Colon (tissue), 2 donors: ENCODE measurements around the gene CDH13.

Experiments used
- FAIRE-seq: peaks from 2 replicates; lab custom pipeline; 2012; peaks lifted over from hg19 to GRCh38; lab: Jason Lieb, UNC
- donor health status: control.
- donor health status: control.

Gene CDH13

GRCh38 chr16:83808573-83809014, 1181.8 kb downstream of the CDH13 start:
- no peak for FAIRE-seq

GRCh38 chr16:83809092-83809491, 1182.3 kb downstream of the CDH13 start:
- no peak for FAIRE-seq

GRCh38 chr16:83810901-83811300, 1184.1 kb downstream of the CDH13 start:
- no peak for FAIRE-seq

GRCh38 chr16:83813823-83814658, 1187.3 kb downstream of the CDH13 start:
- FAIRE-seq = no peak

GRCh38 chr16:83814659-83814985, 1187.9 kb downstream of the CDH13 start:
- FAIRE-seq = no peak

- FAIRE-seq = no peak
Observed at GRCh38 chr16:83817022-83817421, 1190.3 kb downstream of the CDH13 start.

- FAIRE-seq = no peak
Observed at GRCh38 chr16:83818276-83818675, 1191.5 kb downstream of the CDH13 start.

- FAIRE-seq = no peak
Observed at GRCh38 chr16:83819361-83819760, 1192.6 kb downstream of the CDH13 start.

- FAIRE-seq = no peak
Observed at GRCh38 chr16:83826146-83826913, 1199.6 kb downstream of the CDH13 start.

- no peak for FAIRE-seq
Observed at GRCh38 chr16:83830091-83830768, 1203.5 kb downstream of the CDH13 start.

GRCh38 chr16:83830769-83831455, 1204.1 kb downstream of the CDH13 start:
- no peak for FAIRE-seq

GRCh38 chr16:83831456-83831987, 1204.8 kb downstream of the CDH13 start:
- no peak for FAIRE-seq

GRCh38 chr16:83833921-83834320, 1207.2 kb downstream of the CDH13 start:
- no peak for FAIRE-seq

- FAIRE-seq = no peak
Observed at GRCh38 chr16:83835586-83836566, 1209.1 kb downstream of the CDH13 start.

- FAIRE-seq = no peak
Observed at GRCh38 chr16:83837566-83837965, 1210.8 kb downstream of the CDH13 start.

- FAIRE-seq = no peak
Observed at GRCh38 chr16:83838151-83838550, 1211.4 kb downstream of the CDH13 start.

- FAIRE-seq = no peak
Observed at GRCh38 chr16:83839561-83839960, 1212.8 kb downstream of the CDH13 start.

GRCh38 chr16:83840060-83840617, 1213.4 kb downstream of the CDH13 start:
- FAIRE-seq = no peak

GRCh38 chr16:83842291-83842690, 1215.5 kb downstream of the CDH13 start:
- no peak for FAIRE-seq

GRCh38 chr16:83842756-83843507, 1216.2 kb downstream of the CDH13 start:
- no peak for FAIRE-seq
